GM21723 (cell line): ENCODE data around the gene HS6ST2.

Experiments
- ATAC-seq: cut with Tn5 transposase; IDR thresholded peaks from one replicate; pipeline ENCODE4 v1.9.1; 2021; ENCODE audit warnings: mild to moderate bottlenecking, moderate library complexity; ENCODE audit not compliant: unreplicated experiment

HS6ST2 gene

GRCh38 chrX:132689612-132690563, 268.5 kb downstream of the HS6ST2 start:
- ATAC-seq: no peak

GRCh38 chrX:132685276-132685675, 273.2 kb downstream of the HS6ST2 start:
- no peak for ATAC-seq

GRCh38 chrX:132677233-132677716, 281.2 kb downstream of the HS6ST2 start:
- no peak for ATAC-seq

- ATAC-seq: no peak
Measured at GRCh38 chrX:132676561-132677186, 281.8 kb downstream of the HS6ST2 start.

GRCh38 chrX:132676102-132676501, 282.3 kb downstream of the HS6ST2 start:
- ATAC-seq: no peak

- ATAC-seq: no peak
Measured at GRCh38 chrX:132673331-132673730, 285.1 kb downstream of the HS6ST2 start.

GRCh38 chrX:132671229-132671641, 287.2 kb downstream of the HS6ST2 start:
- ATAC-seq: no peak

GRCh38 chrX:132669142-132669541, 289.3 kb downstream of the HS6ST2 start:
- no peak for ATAC-seq

- ATAC-seq: no peak
Measured at GRCh38 chrX:132668178-132668577, 290.3 kb downstream of the HS6ST2 start.

- ATAC-seq: no peak
Measured at GRCh38 chrX:132665676-132666075, 292.8 kb downstream of the HS6ST2 start.

GRCh38 chrX:132664273-132664672, 294.2 kb downstream of the HS6ST2 start:
- no peak for ATAC-seq

- ATAC-seq: no peak
Measured at GRCh38 chrX:132662844-132663243, 295.6 kb downstream of the HS6ST2 start.

GRCh38 chrX:132657876-132658275, 300.6 kb downstream of the HS6ST2 start:
- ATAC-seq: no peak

- no peak for ATAC-seq
Measured at GRCh38 chrX:132652871-132653270, 305.6 kb downstream of the HS6ST2 start.

GRCh38 chrX:132651421-132652086, 306.9 kb downstream of the HS6ST2 start:
- no peak for ATAC-seq

- ATAC-seq: no peak
Measured at GRCh38 chrX:132648895-132649294, 309.5 kb downstream of the HS6ST2 start.

- ATAC-seq: no peak
Measured at GRCh38 chrX:132639446-132639845, 319.0 kb downstream of the HS6ST2 start.

GRCh38 chrX:132638313-132638712, 320.1 kb downstream of the HS6ST2 start:
- ATAC-seq: no peak

GRCh38 chrX:132636080-132636479, 322.3 kb downstream of the HS6ST2 start:
- ATAC-seq: no peak

GRCh38 chrX:132634521-132634920, 323.9 kb downstream of the HS6ST2 start:
- no peak for ATAC-seq

- ATAC-seq: peak; percentile 62
Measured at GRCh38 chrX:132631579-132632232, 326.7 kb downstream of the HS6ST2 start.
